GM11168 (cell line): Measurements from ENCODE around the gene TTC9C.
"Not testable (repeated sequence)": the region's sequence is repeated elsewhere in the genome, so short reads cannot be mapped to it uniquely, and the experiment has no call there.

ENCODE experiments used
- in situ Hi-C: fragments of 300-500 bp; cut with MboI; formaldehyde crosslinking; loops from one replicate; pipeline ENCODE4 v1.12.0; 2022; ENCODE audit warnings: low sequenced_read_pairs; ENCODE audit not compliant: unreplicated experiment

TTC9C gene

GRCh38 chr11:62747475-62748160 is 19.3 kb downstream of the TTC9C start:
- in situ Hi-C loops, result no loop called here

GRCh38 chr11:62749931-62750330 is 21.6 kb downstream of the TTC9C start:
- in situ Hi-C loops, result not testable (repeated sequence)

GRCh38 chr11:62752177-62752785 is 24.0 kb downstream of the TTC9C start:
- in situ Hi-C loops, result no loop called here

- in situ Hi-C loops, result no loop called here
Observed at GRCh38 chr11:62752994-62753735, 24.9 kb downstream of the TTC9C start.

- in situ Hi-C loops, result no loop called here
Observed at GRCh38 chr11:62753736-62754603, 25.7 kb downstream of the TTC9C start, which contains the start of gene ZBTB3. Gene ZBTB3, minus strand, starts transcription at chr11:62754160. Its CDS starts 496 bp downstream, at chr11:62753664.

- in situ Hi-C loops, result no loop called here
Observed at GRCh38 chr11:62755086-62755615, 26.9 kb downstream of the TTC9C start.

- in situ Hi-C loops, result no loop called here
Observed at GRCh38 chr11:62757846-62758788, 29.8 kb downstream of the TTC9C start.

GRCh38 chr11:62760867-62761227 is 32.6 kb downstream of the TTC9C start:
- in situ Hi-C loops, result not testable (repeated sequence)

- in situ Hi-C loops, result no loop called here
Observed at GRCh38 chr11:62770778-62771143, 42.5 kb downstream of the TTC9C start.

- in situ Hi-C loops, result no loop called here
Observed at GRCh38 chr11:62771144-62772021, 43.1 kb downstream of the TTC9C start, which contains the start of gene TAF6L. Gene TAF6L, plus strand, starts transcription at chr11:62771396. Its CDS starts 4,388 bp downstream, at chr11:62775784.

- in situ Hi-C loops, result no loop called here
Observed at GRCh38 chr11:62774407-62774806, 46.1 kb downstream of the TTC9C start.

GRCh38 chr11:62775646-62776045 is 47.4 kb downstream of the TTC9C start:
- in situ Hi-C loops, result no loop called here

GRCh38 chr11:62777389-62777788 is 49.1 kb downstream of the TTC9C start:
- in situ Hi-C loops, result no loop called here

GRCh38 chr11:62778441-62778840 is 50.2 kb downstream of the TTC9C start:
- in situ Hi-C loops, result no loop called here

GRCh38 chr11:62782753-62783152 is 54.5 kb downstream of the TTC9C start:
- in situ Hi-C loops, result no loop called here

GRCh38 chr11:62786318-62787004 is 58.2 kb downstream of the TTC9C start:
- in situ Hi-C loops, result no loop called here

- in situ Hi-C loops, result no loop called here
Observed at GRCh38 chr11:62787005-62787759, 58.9 kb downstream of the TTC9C start, which contains the start of gene TMEM179B. Gene TMEM179B, plus strand, starts transcription at chr11:62787402. Its CDS starts 30 bp downstream, at chr11:62787432.
